Midbrain (tissue), 1 donor: ENCODE data around the gene NIN.

Source experiments
- DNase-seq: peaks from one replicate; lab custom pipeline; 2025; lab: John Stamatoyannopoulos, UW

Gene NIN

GRCh38 chr14:50830932-50831725, at the start of gene NIN:
Gene NIN, minus strand, starts transcription at chr14:50831162. Its CDS starts 9,106 bp downstream, at chr14:50822056.
- peak; percentile 76 for DNase-seq

GRCh38 chr14:50875359-50876070, 44.6 kb upstream of the NIN start:
- DNase-seq, result no peak

- DNase-seq, result no peak
Observed at GRCh38 chr14:50874757-50875156, 43.8 kb upstream of the NIN start.

- DNase-seq, result no peak
Observed at GRCh38 chr14:50871914-50872732, 41.2 kb upstream of the NIN start, which contains the start of gene ABHD12B. Gene ABHD12B, plus strand, starts transcription at chr14:50872053. Its CDS starts 122 bp downstream, at chr14:50872175.

GRCh38 chr14:50871228-50871627, 40.3 kb upstream of the NIN start:
- DNase-seq, result no peak

- no peak for DNase-seq
Observed at GRCh38 chr14:50865391-50866076, 34.6 kb upstream of the NIN start.

- DNase-seq, result no peak
Observed at GRCh38 chr14:50864946-50865345, 34.0 kb upstream of the NIN start.

GRCh38 chr14:50864237-50864636, 33.3 kb upstream of the NIN start:
- no peak for DNase-seq

GRCh38 chr14:50862036-50862570, 31.1 kb upstream of the NIN start:
- no peak for DNase-seq

- DNase-seq, result peak; percentile 80
Observed at GRCh38 chr14:50860478-50861086, 29.6 kb upstream of the NIN start.

- no peak for DNase-seq
Observed at GRCh38 chr14:50859296-50859624, 28.3 kb upstream of the NIN start.

GRCh38 chr14:50856660-50857059, 25.7 kb upstream of the NIN start:
- no peak for DNase-seq

GRCh38 chr14:50855558-50855957, 24.6 kb upstream of the NIN start:
- DNase-seq, result no peak

- no peak for DNase-seq
Observed at GRCh38 chr14:50854521-50854920, 23.6 kb upstream of the NIN start.

GRCh38 chr14:50853891-50854290, 22.9 kb upstream of the NIN start:
- DNase-seq, result no peak

- DNase-seq, result no peak
Observed at GRCh38 chr14:50846226-50846880, 15.4 kb upstream of the NIN start.

GRCh38 chr14:50845166-50845565, 14.2 kb upstream of the NIN start:
- DNase-seq, result no peak

GRCh38 chr14:50844391-50844790, 13.4 kb upstream of the NIN start:
- DNase-seq, result no peak

- DNase-seq, result no peak
Observed at GRCh38 chr14:50839691-50840090, 8.7 kb upstream of the NIN start.

- DNase-seq, result no peak
Observed at GRCh38 chr14:50839048-50839447, 8.1 kb upstream of the NIN start.
